Activated T-cell treated with anti-CD3 and anti-CD28 coated beads, Interleukin-2, amount 50 U/mL, for 4 hours (primary cell): ENCODE measurements around the gene PUS7. TPM values are rescaled to one million over a fixed set of nuclear protein-coding genes. Genes with fewer than 3 reads are reported as not detected.
"Not testable (repeated sequence)": the region's sequence is repeated elsewhere in the genome, so short reads cannot be mapped to it uniquely, and the experiment has no call there.

Experiments used
- ATAC-seq, 2 donors: fragments of 200-7000 bp; cut with Tn5 transposase; one replicate each; pipeline ENCODE4 v1.10.0; 2021
- DNase-seq: peaks from one replicate; pipeline ENCODE4 v3.0.0-alpha.2; 2020
- H3K27me3 Mint-ChIP-seq: one replicate; pipeline ENCODE4 v1.8.0; 2021; ENCODE audit warnings: low read depth, mixed read lengths
- H3K36me3 Mint-ChIP-seq: one replicate; pipeline ENCODE4 v1.8.0; 2022; ENCODE audit warnings: mixed read lengths; ENCODE audit not compliant: insufficient read depth
- H3K4me1 Mint-ChIP-seq: one replicate; pipeline ENCODE4 v1.8.0; 2021; ENCODE audit warnings: low read depth, mixed read lengths
- H3K4me3 Mint-ChIP-seq: one replicate; pipeline ENCODE4 v1.8.0; 2021; ENCODE audit warnings: mild to moderate bottlenecking, moderate library complexity, mixed read lengths
- H3K9me3 Mint-ChIP-seq: one replicate; pipeline ENCODE4 v1.8.0; 2021; ENCODE audit warnings: mixed read lengths
- total RNA-seq, 3 donors: library from RNA; stranded (reverse); gene quantifications; one replicate each; pipeline ENCODE4 v1.2.1, GENCODE V29; 2021

PUS7 gene
- total RNA-seq, 3 donors from 2014 or later: 34.4 to 53.9 (median 41.4) TPM

DNA sequence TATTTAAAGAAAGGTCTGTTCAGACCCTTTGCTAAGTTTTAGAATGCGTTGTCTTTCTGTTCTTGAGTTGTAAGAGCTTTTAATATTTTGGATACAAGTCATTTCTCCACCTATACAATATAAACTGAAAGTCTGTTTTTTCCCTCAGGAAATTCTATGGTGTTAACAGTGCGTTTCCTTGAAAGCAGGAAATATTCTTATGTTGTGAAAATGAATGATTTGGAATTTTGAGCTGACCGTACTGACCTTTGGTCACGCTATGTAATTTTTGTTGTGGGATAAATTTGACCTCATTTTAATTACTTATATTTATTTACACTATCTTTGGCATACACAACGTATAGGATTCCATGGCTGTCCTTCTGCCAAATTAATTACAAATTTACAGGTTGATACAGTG, 43.5 kb downstream of the PUS7 start:
- H3K4me3 Mint-ChIP-seq: no peak overlapping the region
- no peak for DNase-seq
- H3K4me1 Mint-ChIP-seq: peaks cover 2% of the 10 kb centered on the region
- peaks cover 36% of the 10 kb centered on the region for H3K36me3 Mint-ChIP-seq
- H3K9me3 Mint-ChIP-seq: no peaks in the 10 kb centered on the region
- no peak for ATAC-seq
- no peaks in the 10 kb centered on the region for H3K27me3 Mint-ChIP-seq

DNA sequence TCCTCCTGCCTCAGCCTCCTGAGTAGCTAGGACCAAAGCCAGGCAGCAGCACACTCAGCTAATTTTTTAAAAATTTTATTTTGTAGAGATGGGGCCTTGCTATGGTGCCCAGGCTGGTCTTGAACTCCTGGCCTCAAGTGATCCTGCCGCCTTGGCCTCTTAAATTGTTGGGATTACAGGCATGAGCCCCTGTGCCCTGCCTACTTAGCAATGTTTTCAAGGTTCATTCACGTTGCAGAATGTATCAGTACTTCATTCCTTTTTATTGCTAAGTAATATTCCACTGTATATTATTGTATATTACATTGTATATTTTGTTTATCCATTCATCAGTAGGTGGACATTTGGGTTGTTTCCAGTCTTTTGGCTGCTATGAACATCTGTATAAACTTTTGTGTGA, 44.2 kb downstream of the PUS7 start:
- H3K4me1 Mint-ChIP-seq: peaks cover 2% of the 10 kb centered on the region
- H3K4me3 Mint-ChIP-seq: no peak overlapping the region
- DNase-seq: no peak
- peaks cover 36% of the 10 kb centered on the region for H3K36me3 Mint-ChIP-seq
- no peak for ATAC-seq
- no peaks in the 10 kb centered on the region for H3K27me3 Mint-ChIP-seq
- H3K9me3 Mint-ChIP-seq: no peaks in the 10 kb centered on the region

DNA sequence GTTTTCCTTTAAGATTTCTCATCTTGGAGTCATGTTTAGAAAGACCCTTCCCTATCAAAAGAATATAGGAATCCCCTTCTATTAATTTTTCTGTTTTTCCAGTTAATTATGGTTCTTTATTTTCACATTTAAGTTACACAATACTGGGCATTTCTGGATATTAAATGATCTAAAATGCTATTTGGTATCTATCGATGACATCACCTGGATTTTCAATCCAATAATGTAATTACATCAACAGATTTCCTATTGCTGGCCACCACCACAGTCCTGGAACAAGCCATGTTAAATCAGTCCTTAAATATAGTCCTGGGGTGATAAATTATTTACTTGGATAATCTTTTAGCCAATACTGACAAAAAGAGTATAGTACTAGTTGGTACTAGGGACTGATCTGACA, 48.0 kb downstream of the PUS7 start:
- no peak for ATAC-seq
- Mint-ChIP-seq H3K4me1 (peaks cover 2% of the 10 kb centered on the region), H3K27me3 (no peaks in the 10 kb centered on the region), H3K9me3 (no peaks in the 10 kb centered on the region), H3K4me3 (no peak overlapping the region), H3K36me3 (peaks cover 29% of the 10 kb centered on the region)
- no peak for DNase-seq

DNA sequence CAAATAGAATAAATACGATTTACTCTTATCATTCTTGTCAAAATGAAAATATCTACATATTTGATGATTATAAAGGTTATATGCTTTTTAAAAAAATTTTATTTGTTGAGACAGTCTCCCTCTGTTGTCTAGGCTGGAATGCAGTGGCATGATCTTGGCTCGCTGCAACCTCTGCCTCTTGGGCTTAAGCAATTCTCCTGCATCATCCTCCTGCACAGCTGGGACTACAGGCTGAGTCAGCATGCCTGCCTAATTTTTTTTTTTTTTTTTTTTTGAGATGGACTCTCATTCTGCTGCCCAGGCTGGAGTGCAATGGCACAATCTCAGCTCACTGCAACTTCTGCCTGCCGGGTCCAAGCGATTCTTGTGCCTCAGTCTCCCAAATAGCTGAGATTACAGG, 48.9 kb downstream of the PUS7 start:
- Mint-ChIP-seq H3K27me3 (no peaks in the 10 kb centered on the region), H3K9me3 (no peaks in the 10 kb centered on the region), H3K4me3 (no peak overlapping the region), H3K36me3 (peaks cover 21% of the 10 kb centered on the region), H3K4me1 (no peaks in the 10 kb centered on the region)
- DNase-seq (no peak), ATAC-seq (no peak)

DNA sequence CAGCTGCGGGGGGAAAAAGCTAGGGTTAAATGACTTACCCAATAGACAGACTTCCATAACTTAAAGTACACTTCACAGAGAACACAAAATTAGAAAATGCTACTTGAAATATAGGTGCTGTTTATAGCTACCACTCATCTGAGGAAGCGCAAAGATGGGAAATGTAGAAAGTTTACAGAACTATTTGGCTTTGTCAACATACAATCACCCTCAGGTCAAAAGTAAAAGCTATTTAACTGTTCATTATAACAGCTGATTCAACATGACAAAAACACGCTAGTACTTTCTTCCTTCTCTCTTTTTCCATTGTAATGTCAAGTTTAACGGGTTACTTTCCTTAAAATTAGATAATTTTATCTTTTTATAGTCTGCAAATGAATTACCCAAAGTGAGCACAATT, 51.2 kb downstream of the PUS7 start:
- Mint-ChIP-seq H3K4me3 (no peak overlapping the region), H3K36me3 (peaks cover 15% of the 10 kb centered on the region), H3K9me3 (no peaks in the 10 kb centered on the region), H3K4me1 (no peaks in the 10 kb centered on the region), H3K27me3 (no peaks in the 10 kb centered on the region)
- ATAC-seq (no peak), DNase-seq (no peak)

DNA sequence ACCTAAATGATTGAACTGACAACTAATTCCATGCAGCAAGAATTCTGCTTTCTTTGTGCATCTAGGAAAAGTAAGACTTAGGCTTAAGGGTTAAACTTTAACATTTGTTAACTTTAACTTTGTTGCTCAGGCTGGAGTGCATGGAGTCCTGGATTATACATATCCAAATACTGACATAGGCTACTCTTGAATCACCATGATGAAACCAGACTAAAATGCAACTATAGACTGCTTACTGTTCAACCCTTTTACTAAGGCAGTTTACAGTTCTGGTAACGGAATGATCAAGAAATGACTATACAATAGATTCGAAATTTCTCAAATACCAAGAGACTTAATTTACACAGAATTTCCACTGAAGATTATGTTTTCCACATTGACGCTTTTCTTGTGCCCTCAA, 52.0 kb downstream of the PUS7 start:
- DNase-seq: no peak
- Mint-ChIP-seq H3K9me3 (no peaks in the 10 kb centered on the region), H3K36me3 (peaks cover 13% of the 10 kb centered on the region), H3K27me3 (no peaks in the 10 kb centered on the region), H3K4me1 (no peaks in the 10 kb centered on the region), H3K4me3 (no peak overlapping the region)
- no peak for ATAC-seq

DNA sequence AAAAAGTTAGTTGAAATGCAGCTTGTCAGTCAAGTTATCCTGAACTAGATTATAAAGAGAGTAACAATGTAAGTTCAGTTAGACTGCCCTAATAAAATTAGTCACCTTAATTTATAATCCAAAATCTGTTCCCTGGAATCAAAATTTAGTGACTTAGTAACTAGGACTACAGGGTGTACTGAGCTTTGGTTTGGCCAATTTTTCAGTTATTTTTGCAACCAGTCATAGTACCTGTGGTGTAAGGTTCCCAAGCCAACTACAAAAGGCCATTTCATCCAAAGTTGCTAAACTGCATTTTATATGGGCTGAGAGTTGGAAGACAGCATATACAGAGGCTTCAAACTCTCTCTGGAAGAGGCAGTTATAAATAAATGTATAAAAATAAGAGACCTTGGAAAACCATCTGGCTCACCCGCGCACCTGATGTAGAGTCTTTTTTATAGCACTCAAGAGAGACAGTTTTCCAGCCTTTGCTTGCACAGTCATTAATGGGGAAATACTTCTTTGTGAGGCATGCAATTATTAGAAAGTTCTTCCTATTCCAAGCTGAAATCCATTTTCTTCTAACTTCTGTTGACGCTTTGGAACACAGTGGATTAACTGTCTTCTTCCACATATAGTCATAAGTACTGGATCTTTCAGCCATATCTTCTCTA, 59.2 kb downstream of the PUS7 start:
- DNase-seq (no peak), ATAC-seq (no peak)
- no peaks in the 10 kb centered on the region for H3K9me3 Mint-ChIP-seq

DNA sequence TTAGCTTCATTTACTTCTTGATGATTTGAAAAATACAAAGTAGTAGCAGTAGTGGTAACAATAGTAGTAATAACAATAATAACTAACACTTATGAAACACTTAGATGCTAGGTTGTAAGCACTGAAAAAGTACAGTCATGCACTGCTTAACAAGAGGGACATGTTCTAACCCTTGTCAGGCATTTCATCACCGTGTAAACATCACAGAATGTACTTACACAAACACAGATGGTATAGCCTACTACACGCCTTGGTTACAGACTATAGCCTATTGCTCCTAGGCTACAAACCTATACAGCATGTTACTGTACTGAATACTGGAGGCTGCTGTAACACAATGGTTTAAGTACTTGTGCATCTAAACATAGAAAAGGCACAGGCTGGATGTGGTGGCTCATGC, 60.6 kb downstream of the PUS7 start:
- no peak for ATAC-seq
- no peak for DNase-seq
- peaks cover 28% of the 10 kb centered on the region for H3K36me3 Mint-ChIP-seq
- no peaks in the 10 kb centered on the region for H3K4me1 Mint-ChIP-seq
- no peaks in the 10 kb centered on the region for H3K9me3 Mint-ChIP-seq
- no peak overlapping the region for H3K4me3 Mint-ChIP-seq
- no peaks in the 10 kb centered on the region for H3K27me3 Mint-ChIP-seq

More for the DNA sequence above, 59.2 kb downstream of the PUS7 start:
- peaks cover 21% of the 10 kb centered on the region for H3K36me3 Mint-ChIP-seq
- no peaks in the 10 kb centered on the region for H3K27me3 Mint-ChIP-seq
- no peaks in the 10 kb centered on the region for H3K4me1 Mint-ChIP-seq
- no peak overlapping the region for H3K4me3 Mint-ChIP-seq

DNA sequence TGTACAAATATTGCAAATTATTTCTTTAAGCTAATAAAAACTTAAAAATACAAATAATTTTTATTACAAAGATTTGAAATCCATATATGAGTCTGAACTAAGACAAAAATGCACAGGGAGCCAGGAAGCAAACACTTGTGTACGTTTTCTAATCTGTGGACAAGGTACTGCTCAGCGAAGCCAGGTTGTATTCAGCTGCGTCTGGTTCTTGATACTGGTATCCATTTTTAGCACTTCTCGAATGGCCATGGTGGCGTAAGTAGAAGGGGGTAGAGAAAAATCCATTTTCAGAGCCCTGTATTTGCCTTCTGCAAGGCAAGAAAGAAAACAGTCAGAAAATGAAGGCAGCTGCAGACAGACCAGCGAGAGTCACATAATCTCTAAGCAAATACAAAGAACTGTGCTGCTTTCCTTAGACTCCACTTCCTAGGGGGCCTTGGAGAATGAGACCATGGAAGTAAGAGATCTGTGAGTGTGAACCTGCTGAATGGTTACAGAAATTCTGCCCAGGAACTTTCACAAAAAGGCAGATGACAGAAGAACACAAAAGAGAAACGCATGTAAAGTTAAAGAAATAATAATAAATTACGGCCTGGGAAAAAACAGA, 64.3 kb downstream of the PUS7 start:
- Mint-ChIP-seq H3K9me3 (no peaks in the 10 kb centered on the region), H3K4me3 (no peak overlapping the region), H3K4me1 (no peaks in the 10 kb centered on the region), H3K27me3 (no peaks in the 10 kb centered on the region), H3K36me3 (peaks cover 27% of the 10 kb centered on the region)
- ATAC-seq: no peak
- DNase-seq: no peak

DNA sequence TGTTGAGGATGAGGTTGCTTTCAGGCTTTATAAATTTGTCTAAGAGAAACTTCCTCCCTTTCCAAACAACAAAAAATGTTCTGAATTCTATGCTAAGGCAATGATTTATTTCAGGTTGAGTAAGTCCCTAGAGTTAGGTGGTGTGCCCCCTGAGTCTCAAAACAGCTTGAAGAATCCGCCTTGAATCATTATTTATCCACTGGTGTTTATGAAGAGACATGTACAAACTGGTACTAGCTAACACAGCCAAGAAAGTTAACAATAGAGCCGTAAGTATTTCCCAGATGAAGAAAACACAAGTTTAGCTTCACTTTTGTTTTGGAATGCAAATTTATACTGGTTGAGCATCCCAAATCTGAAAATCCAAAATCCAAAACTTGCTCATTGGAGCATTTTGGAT, 67.2 kb downstream of the PUS7 start:
- no peaks in the 10 kb centered on the region for H3K27me3 Mint-ChIP-seq
- DNase-seq (no peak), ATAC-seq (no peak)
- H3K9me3 Mint-ChIP-seq: no peaks in the 10 kb centered on the region
- H3K4me1 Mint-ChIP-seq: peaks cover 5% of the 10 kb centered on the region
- H3K36me3 Mint-ChIP-seq: peaks cover 17% of the 10 kb centered on the region
- no peak overlapping the region for H3K4me3 Mint-ChIP-seq

DNA sequence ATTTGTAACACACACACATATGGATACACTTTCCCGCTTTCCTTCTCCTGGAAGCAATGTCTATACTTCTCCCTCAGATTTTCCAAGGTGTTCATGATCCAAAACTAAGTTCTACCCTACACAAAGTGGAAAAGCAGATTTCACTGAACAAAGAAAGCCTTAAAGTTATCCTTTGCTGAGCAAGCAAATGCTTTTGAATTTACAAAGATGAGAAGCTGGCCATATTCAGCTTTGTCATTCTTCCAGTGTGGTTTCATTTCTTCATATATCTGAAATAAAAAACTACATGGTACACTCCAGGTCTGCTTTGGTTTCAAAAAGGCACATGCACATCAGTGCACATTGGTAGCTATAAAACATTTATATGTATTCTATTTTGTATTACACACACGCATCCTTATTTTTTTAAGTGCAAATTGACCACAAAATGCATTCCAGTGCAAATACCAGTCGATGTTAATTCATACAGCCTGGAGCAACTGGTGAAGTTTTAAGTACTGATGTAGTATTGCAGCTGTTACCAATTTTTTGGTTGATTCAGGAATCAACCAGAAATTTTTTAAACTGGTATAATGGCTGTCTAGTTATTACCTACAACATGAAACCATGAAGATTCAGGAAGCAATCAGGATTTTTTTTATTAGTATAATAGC, 67.8 kb downstream of the PUS7 start:
- Mint-ChIP-seq H3K4me3 (no peak overlapping the region), H3K9me3 (no peaks in the 10 kb centered on the region), H3K36me3 (peaks cover 17% of the 10 kb centered on the region), H3K4me1 (peaks cover 9% of the 10 kb centered on the region), H3K27me3 (no peaks in the 10 kb centered on the region)
- ATAC-seq: no peak
- no peak for DNase-seq

DNA sequence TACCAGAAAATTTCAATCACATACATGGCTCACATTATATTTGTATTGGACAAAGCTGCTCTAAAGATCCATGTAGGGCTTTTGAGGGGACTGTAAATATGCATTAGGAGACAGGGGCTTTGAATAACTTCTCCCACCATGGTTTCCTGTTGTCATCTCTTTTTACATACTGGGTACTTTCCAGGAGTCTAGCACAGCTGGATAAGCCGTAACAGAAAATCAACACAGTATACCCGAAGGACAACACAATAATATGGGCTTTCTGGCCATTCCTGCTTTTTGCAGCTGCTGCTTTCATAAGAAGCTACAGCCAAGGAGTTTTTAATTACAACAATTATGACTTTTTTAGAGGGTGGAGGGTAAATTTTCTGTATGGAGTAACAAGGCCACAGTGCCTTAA, 70.0 kb downstream of the PUS7 start:
- Mint-ChIP-seq H3K27me3 (no peaks in the 10 kb centered on the region), H3K4me3 (no peak overlapping the region), H3K36me3 (peaks cover 4% of the 10 kb centered on the region), H3K4me1 (peaks cover 26% of the 10 kb centered on the region), H3K9me3 (no peaks in the 10 kb centered on the region)
- DNase-seq (no peak), ATAC-seq (no peak)

DNA sequence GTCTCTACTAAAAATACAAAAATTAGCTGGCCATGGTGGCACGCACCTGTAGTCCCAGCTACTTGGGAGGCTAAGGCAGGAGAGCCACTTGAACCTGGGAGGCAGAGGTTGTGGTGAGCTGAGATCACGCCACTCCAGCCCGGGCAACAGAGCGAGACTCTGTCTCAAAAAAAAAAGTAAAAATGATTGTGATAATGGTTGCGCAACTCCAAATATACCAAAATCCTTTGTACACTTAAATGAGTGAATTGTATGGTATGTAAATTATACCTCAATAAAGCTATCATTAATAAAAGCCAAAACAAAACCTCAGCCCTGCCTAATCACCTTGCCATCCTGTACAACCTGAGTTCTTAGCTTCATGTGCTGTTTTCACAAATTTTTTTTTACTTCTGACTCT, 71.2 kb downstream of the PUS7 start:
- H3K27me3 Mint-ChIP-seq, ATAC-seq, H3K36me3 Mint-ChIP-seq, H3K9me3 Mint-ChIP-seq, H3K4me3 Mint-ChIP-seq, DNase-seq: not testable (repeated sequence)
- peaks cover 29% of the 10 kb centered on the region for H3K4me1 Mint-ChIP-seq

DNA sequence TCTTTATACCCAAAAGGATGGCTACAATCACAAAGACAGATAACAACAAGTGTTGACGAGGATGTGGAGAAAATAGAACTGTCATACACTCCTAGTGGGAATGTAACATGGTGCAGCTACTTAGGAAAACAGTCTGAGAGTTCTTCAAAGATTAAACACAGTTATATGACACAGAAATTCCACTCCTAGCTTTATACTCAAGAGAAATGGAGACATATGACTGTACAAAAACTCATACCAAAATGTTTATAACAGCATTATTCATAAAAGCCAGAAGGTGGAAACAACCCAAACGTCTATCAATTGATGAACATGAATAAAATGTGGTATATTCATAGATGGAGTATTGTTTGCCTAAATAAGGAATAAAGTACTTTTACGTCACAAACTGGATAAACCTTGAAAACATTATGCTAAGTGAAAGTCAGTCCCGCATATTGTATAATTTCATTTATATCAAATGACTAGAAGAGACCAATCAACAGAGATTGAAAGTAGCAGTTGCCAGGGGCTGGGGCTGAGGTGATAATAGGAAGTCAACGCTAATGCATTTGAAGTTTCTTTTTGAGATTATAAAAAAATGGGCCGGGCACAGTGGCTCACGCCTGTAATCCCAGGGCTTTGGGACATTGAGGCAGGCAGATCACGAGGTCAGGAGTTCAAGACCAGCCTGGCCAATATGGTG, 71.8 kb downstream of the PUS7 start:
- peak in 1 of 2 donors; percentile 58 for ATAC-seq
- Mint-ChIP-seq H3K4me1 (peaks cover 29% of the 10 kb centered on the region), H3K27me3 (no peaks in the 10 kb centered on the region), H3K9me3 (no peaks in the 10 kb centered on the region), H3K36me3 (no peaks in the 10 kb centered on the region), H3K4me3 (no peak overlapping the region)
- DNase-seq: no peak

DNA sequence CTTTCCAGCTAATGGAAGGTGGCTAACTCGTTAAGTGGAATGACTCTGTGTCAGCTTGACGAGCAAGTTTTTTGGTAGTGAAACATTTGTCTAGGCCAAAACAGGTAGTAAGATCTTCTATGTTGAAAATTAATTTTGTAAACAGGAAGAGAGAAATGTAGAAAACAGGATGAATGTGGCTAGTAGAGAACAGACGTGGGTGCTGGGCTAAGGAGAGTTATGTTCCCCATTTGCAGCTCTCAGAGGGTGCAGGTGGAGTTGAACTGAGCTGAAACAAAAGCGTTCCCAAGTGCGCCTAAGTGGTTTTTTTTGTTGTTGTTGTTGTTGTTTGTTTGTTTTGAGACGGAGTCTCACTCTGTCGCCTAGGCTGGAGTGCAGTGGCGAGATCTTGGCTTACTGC, 73.9 kb downstream of the PUS7 start:
- Mint-ChIP-seq H3K27me3 (no peaks in the 10 kb centered on the region), H3K4me3 (no peak overlapping the region), H3K4me1 (peaks cover 35% of the 10 kb centered on the region), H3K36me3 (no peaks in the 10 kb centered on the region), H3K9me3 (no peaks in the 10 kb centered on the region)
- DNase-seq: no peak
- ATAC-seq: no peak
